Measurements from ENCODE around the gene MEI1. TPM values are rescaled to one million over a fixed set of nuclear protein-coding genes. Genes with fewer than 3 reads are reported as not detected.

Gene MEI1
- total RNA-seq, 1 experiment from 2014 or later = 0.35 TPM

- Mint-ChIP-seq H3K9me3 (no peaks in the 10 kb centered on the region), H3K4me1 (no peaks in the 10 kb centered on the region), H3K36me3 (peaks cover 76% of the 10 kb centered on the region), H3K27me3 (ENCODE audit: low read depth) (no peaks in the 10 kb centered on the region), H3K4me3 (no peak overlapping the region), H3K27ac (no peak overlapping the region)
- no peak for TF ChIP-seq EMX1 (CRISPR knock-in tag; IDR thresholded peaks at IDR 0.05)
- no peak for TF ChIP-seq ZNF396 (CRISPR knock-in tag; IDR thresholded peaks at IDR 0.05; ENCODE audit: borderline replicate concordance)
- TF ChIP-seq RORB (CRISPR knock-in tag; IDR thresholded peaks at IDR 0.05) = no peak
- no peak for TF ChIP-seq GRHL2 (CRISPR knock-in tag; IDR thresholded peaks at IDR 0.05; ENCODE audit: insufficient replicate concordance, severe bottlenecking)
- no peak for TF ChIP-seq PREB (CRISPR knock-in tag; IDR thresholded peaks at IDR 0.05; ENCODE audit: borderline replicate concordance)
- TF ChIP-seq MYBL2 (CRISPR knock-in tag; IDR thresholded peaks at IDR 0.05) = no peak
- no peak for TF ChIP-seq ESRRA (CRISPR knock-in tag; IDR thresholded peaks at IDR 0.05; ENCODE audit: borderline replicate concordance)
- TF ChIP-seq CDX4 (CRISPR knock-in tag; IDR thresholded peaks at IDR 0.05; ENCODE audit: borderline replicate concordance) = no peak
- TF ChIP-seq ETV6 (CRISPR knock-in tag; IDR thresholded peaks at IDR 0.05) = no peak
- TF ChIP-seq, protein P1, sequence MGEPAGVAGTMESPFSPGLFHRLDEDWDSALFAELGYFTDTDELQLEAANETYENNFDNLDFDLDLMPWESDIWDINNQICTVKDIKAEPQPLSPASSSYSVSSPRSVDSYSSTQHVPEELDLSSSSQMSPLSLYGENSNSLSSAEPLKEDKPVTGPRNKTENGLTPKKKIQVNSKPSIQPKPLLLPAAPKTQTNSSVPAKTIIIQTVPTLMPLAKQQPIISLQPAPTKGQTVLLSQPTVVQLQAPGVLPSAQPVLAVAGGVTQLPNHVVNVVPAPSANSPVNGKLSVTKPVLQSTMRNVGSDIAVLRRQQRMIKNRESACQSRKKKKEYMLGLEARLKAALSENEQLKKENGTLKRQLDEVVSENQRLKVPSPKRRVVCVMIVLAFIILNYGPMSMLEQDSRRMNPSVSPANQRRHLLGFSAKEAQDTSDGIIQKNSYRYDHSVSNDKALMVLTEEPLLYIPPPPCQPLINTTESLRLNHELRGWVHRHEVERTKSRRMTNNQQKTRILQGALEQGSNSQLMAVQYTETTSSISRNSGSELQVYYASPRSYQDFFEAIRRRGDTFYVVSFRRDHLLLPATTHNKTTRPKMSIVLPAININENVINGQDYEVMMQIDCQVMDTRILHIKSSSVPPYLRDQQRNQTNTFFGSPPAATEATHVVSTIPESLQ (CRISPR knock-in tag; IDR thresholded peaks at IDR 0.05) = no peak
- TF ChIP-seq MAX (CRISPR knock-in tag; IDR thresholded peaks at IDR 0.05) = no peak
- TF ChIP-seq, protein P2, sequence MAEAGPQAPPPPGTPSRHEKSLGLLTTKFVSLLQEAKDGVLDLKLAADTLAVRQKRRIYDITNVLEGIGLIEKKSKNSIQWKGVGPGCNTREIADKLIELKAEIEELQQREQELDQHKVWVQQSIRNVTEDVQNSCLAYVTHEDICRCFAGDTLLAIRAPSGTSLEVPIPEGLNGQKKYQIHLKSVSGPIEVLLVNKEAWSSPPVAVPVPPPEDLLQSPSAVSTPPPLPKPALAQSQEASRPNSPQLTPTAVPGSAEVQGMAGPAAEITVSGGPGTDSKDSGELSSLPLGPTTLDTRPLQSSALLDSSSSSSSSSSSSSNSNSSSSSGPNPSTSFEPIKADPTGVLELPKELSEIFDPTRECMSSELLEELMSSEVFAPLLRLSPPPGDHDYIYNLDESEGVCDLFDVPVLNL (CRISPR knock-in tag; IDR thresholded peaks at IDR 0.05; ENCODE audit: borderline replicate concordance, low read depth) = no peak
- TF ChIP-seq, protein P3, sequence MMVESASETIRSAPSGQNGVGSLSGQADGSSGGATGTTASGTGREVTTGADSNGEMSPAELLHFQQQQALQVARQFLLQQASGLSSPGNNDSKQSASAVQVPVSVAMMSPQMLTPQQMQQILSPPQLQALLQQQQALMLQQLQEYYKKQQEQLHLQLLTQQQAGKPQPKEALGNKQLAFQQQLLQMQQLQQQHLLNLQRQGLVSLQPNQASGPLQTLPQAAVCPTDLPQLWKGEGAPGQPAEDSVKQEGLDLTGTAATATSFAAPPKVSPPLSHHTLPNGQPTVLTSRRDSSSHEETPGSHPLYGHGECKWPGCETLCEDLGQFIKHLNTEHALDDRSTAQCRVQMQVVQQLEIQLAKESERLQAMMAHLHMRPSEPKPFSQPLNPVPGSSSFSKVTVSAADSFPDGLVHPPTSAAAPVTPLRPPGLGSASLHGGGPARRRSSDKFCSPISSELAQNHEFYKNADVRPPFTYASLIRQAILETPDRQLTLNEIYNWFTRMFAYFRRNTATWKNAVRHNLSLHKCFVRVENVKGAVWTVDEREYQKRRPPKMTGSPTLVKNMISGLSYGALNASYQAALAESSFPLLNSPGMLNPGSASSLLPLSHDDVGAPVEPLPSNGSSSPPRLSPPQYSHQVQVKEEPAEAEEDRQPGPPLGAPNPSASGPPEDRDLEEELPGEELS (CRISPR knock-in tag; IDR thresholded peaks at IDR 0.05) = no peak
- TF ChIP-seq SMAD3 (CRISPR knock-in tag; IDR thresholded peaks at IDR 0.05; ENCODE audit: borderline replicate concordance) = no peak
- DNase-seq (ENCODE audit: low spot score) (no peak), ATAC-seq (no peak)
- POLR2A ChIA-PET = interaction anchor here (1.3 kb wide), 1 partner anchor 36 kb away, joined by 3 read pairs; the partner anchor contains the start of genes DESI1 and XRCC6
- CTCF ChIA-PET = interaction anchor here (1.6 to 1.7 kb wide), 2 partner anchors 10 to 41 kb away, joined by 5 to 9 read pairs; no protein-coding TSS in a partner anchor
These were observed 42.7 kb upstream of the MEI1 start for GRCh38 chr22:41656556-41656955.

DNA sequence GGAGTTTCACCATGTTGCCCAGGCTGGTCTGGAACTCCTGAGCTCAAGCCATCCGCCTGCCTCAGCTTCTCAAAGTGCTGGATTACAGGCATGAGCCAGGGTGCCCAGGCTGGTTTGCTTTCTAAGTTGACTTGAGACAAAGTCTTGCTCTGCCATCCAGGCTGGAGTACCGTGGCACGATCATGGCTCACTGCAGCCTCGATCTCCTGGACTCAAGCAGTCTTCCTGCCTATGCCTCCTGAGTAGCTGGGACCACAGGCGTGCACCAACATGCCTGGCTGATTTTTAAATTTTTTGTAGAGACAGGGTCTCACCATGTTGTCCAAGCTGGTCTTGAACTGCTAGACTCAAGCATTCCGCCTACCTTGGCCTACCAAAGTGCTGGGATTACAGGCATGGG lies 41.6 kb upstream of the MEI1 start:
- no peak overlapping the region for H3K27ac Mint-ChIP-seq
- no peak for ATAC-seq
- ChIA-PET POLR2A (interaction anchor here (1.3 kb wide), 1 partner anchor 37 kb away, joined by 3 read pairs; the partner anchor contains the start of genes DESI1 and XRCC6), CTCF (interaction anchor here (1.6 to 1.7 kb wide), 3 partner anchors 9 to 39 kb away, joined by 4 to 9 read pairs (median 5); no protein-coding TSS in a partner anchor)
- no peaks in the 10 kb centered on the region for H3K27me3 Mint-ChIP-seq (ENCODE audit: low read depth)
- DNase-seq (ENCODE audit: low spot score) = no peak
- no peaks in the 10 kb centered on the region for H3K9me3 Mint-ChIP-seq
- no peak overlapping the region for H3K4me3 Mint-ChIP-seq
- H3K4me1 Mint-ChIP-seq = no peaks in the 10 kb centered on the region
- H3K36me3 Mint-ChIP-seq = peaks cover 71% of the 10 kb centered on the region
- TF ChIP-seq EMX1 (CRISPR knock-in tag; IDR thresholded peaks at IDR 0.05) (no peak), ESRRA (CRISPR knock-in tag; IDR thresholded peaks at IDR 0.05; ENCODE audit: borderline replicate concordance) (no peak), ATF1 (CRISPR knock-in tag; IDR thresholded peaks at IDR 0.05) (no peak), CREM (CRISPR knock-in tag; IDR thresholded peaks at IDR 0.05) (no peak), ZMAT4 (CRISPR knock-in tag; IDR thresholded peaks at IDR 0.05) (no peak), ZNF416 (CRISPR knock-in tag; IDR thresholded peaks at IDR 0.05) (no peak), NFATC4 (CRISPR knock-in tag; IDR thresholded peaks at IDR 0.05) (no peak), PRRX2 (CRISPR knock-in tag; IDR thresholded peaks at IDR 0.05) (no peak), HMGA2 (CRISPR knock-in tag; IDR thresholded peaks at IDR 0.05) (no peak; the same call in 1 of the 2 replicates)
- TF ChIP-seq, protein P4, sequence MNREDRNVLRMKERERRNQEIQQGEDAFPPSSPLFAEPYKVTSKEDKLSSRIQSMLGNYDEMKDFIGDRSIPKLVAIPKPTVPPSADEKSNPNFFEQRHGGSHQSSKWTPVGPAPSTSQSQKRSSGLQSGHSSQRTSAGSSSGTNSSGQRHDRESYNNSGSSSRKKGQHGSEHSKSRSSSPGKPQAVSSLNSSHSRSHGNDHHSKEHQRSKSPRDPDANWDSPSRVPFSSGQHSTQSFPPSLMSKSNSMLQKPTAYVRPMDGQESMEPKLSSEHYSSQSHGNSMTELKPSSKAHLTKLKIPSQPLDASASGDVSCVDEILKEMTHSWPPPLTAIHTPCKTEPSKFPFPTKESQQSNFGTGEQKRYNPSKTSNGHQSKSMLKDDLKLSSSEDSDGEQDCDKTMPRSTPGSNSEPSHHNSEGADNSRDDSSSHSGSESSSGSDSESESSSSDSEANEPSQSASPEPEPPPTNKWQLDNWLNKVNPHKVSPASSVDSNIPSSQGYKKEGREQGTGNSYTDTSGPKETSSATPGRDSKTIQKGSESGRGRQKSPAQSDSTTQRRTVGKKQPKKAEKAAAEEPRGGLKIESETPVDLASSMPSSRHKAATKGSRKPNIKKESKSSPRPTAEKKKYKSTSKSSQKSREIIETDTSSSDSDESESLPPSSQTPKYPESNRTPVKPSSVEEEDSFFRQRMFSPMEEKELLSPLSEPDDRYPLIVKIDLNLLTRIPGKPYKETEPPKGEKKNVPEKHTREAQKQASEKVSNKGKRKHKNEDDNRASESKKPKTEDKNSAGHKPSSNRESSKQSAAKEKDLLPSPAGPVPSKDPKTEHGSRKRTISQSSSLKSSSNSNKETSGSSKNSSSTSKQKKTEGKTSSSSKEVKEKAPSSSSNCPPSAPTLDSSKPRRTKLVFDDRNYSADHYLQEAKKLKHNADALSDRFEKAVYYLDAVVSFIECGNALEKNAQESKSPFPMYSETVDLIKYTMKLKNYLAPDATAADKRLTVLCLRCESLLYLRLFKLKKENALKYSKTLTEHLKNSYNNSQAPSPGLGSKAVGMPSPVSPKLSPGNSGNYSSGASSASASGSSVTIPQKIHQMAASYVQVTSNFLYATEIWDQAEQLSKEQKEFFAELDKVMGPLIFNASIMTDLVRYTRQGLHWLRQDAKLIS (CRISPR knock-in tag; IDR thresholded peaks at IDR 0.05; ENCODE audit: borderline replicate concordance) = no peak
- TF ChIP-seq, protein P5, sequence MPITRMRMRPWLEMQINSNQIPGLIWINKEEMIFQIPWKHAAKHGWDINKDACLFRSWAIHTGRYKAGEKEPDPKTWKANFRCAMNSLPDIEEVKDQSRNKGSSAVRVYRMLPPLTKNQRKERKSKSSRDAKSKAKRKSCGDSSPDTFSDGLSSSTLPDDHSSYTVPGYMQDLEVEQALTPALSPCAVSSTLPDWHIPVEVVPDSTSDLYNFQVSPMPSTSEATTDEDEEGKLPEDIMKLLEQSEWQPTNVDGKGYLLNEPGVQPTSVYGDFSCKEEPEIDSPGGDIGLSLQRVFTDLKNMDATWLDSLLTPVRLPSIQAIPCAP (CRISPR knock-in tag; IDR thresholded peaks at IDR 0.05) = no peak

All from WTC11 (cell line).